NCI-H460 (cell line): ENCODE results near the gene SOAT1. TPM values are rescaled to one million over a fixed set of nuclear protein-coding genes. Genes with fewer than 3 reads are reported as not detected.
"Not testable (repeated sequence)": the region's sequence is repeated elsewhere in the genome, so short reads cannot be mapped to it uniquely, and the experiment has no call there.

Source experiments
- DNase-seq: peaks from one replicate; pipeline ENCODE4 v3.0.0-alpha.2; 2016; ENCODE audit warnings: low read depth; ENCODE audit errors: extremely low read depth
- small RNA-seq, 2 experiments: library from RNA; depleted of rRNA; stranded (forward); fragments of <200 nt; gene quantifications; one replicate each; pipeline ENCODE3, GENCODE V24; 2014
- total RNA-seq: library from RNA; depleted of rRNA; stranded (reverse); fragments of >200 nt; shearing (Covaris generic); gene quantifications from 2 replicates; pipeline ENCODE4 v1.2.3, GENCODE V29; 2014; rRNA removed

Gene SOAT1
- total RNA-seq, 1 experiment from 2014 or later, result 22.8 TPM

DNA sequence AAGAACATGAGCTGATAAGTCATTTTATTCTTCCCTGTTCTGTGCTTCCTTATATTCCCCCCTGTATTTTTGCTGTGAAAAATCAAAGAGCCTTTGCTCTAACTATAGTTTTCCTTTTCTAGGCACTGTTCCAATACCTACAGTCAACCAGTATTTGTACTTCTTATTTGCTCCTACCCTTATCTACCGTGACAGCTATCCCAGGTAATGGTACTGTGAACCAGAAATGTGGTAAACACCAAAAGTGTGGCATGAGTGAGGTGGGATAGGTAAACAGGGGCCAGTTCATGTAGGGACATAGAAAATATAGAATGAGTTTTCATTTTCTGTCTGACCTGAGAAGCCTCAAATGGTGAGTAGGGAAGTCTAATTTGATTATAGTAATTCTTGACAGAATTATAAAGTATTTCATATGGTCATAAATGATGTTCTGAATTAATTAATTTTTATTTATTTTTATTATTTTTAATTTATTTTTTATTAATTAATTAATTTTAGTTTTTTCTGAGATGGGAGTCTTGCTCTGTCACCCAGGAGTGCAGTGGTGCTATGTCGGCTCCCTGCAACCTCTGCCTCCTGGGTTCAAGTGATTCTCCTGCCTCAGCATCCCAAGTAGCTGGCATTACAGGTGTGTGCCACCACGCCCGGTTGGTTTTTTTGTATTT, 49.3 kb downstream of the SOAT1 start:
- no peak for DNase-seq

- DNase-seq, result no peak
Measured at GRCh38 chr1:179351281-179351680, 57.7 kb downstream of the SOAT1 start.

- no peak for DNase-seq
Measured at GRCh38 chr1:179352236-179352635, 58.6 kb downstream of the SOAT1 start.

GRCh38 chr1:179353546-179353945, 59.9 kb downstream of the SOAT1 start:
- no peak for DNase-seq

GRCh38 chr1:179361631-179362030, 68.0 kb downstream of the SOAT1 start:
- DNase-seq, result not testable (repeated sequence)

DNA sequence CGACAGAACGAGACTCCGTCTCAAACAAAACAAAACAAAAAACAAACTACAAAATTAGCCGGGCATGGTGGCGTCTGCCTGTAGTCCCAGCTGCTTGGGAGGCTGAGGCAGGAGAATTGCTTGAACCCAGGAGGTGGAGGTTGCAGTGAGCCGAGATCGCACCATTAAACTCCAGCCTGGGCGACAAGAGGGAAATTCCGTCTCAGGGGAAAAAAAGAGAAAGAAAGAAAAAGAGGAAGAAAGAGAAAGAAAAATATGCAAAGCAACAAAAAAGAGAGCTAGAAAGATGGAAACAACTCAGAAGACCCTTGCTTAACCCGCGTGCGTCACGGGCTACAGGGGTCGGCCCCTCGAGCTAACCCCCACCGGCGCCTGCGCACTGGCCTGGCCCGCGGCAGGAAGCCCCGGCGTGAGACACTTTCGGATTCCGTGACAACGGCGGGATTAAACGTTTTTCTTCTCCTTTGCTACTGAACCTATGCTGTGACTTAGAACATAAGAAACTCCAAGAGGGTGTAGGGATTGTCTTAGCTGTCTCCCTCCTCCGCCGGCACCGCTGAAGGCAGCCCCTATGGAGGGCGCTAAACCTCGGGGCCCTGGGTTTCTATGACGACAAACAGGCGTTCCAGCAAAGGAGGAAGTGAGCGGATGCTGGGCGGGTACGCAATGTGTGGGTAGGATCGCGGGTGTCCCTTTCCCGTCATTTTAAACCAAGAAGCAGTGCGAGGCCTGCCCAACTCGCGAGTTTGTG, 71.9 kb downstream of the SOAT1 start, which contains the start of gene AXDND1:
TSS of gene AXDND1 (plus strand) at position 630 of the 751 bp plus-strand sequence. CDS start 539 bp downstream, outside the sequence.
- peak; percentile 87 for DNase-seq

DNA sequence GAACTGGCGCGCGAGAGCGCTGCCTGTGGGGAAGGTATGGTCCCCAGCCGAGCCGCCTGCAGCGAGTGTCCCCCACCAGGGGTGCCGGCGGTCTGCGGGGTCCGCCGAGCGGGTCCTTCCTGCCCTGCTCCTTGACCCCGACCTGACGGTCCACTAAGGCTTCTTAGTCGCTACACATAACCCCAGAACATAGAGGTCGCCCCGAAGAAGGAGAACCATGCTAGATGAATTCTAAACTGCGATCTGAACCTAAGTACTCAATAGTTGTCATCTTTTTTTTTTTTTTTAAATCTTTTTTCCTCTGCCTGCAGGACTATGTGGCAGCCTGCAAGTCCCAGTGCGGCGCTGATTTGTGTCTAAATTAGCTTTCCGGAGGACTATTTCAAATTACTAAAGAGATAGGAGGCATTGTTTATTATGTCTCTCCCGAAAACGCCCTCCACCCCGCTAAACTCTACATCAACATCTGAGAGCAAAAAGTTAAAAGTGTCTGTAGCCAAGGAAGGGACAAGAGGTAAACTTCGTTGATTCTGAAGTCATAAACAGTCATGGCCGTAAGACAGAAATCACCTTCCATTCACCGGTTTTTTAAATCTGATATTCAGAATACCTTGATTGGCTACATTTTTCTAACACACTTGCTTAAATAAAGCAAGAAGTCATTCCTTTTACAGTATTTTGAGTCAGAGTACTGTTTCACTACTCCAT, 72.7 kb downstream of the SOAT1 start:
- DNase-seq, result no peak

GRCh38 chr1:179369751-179370341, 76.2 kb downstream of the SOAT1 start:
- peak; percentile 75 for DNase-seq

DNA sequence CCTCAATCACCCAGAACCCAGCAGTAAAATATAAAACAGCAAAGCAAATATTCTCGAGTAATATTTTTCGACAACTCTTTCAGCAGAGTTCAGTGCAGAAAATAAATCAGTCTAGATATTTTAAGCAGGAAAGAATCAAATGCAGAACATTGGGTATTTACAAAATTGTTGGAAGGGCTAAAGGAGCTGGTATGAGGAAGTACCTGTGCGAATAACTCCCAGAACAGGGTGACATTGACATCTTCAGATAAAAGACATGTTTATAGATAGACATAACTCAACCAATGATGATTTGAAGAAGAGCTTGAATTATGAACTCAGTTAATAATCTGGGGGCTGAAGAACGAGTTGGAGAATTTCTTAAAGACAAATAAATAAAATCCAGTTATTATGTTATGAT, 78.6 kb downstream of the SOAT1 start:
- no peak for DNase-seq

DNA sequence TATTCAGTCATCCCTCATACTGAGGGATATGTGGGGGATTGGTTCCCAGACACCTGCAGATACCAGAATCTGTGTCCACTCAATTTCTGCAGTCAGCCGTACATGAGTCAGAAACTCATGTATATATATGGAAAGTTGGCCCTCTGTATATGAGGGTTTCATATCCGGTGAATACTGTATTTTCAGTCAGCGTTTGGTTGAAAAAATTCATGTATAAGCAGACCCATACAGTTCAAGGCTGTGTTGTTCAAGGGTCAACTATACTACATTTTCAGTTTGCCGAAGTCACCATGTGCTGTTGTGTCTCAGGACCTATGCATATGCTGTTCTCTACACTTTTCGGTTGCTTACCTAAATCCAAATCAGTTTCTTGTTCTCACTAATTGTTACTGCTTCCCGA, 82.6 kb downstream of the SOAT1 start:
- DNase-seq, result no peak

DNA sequence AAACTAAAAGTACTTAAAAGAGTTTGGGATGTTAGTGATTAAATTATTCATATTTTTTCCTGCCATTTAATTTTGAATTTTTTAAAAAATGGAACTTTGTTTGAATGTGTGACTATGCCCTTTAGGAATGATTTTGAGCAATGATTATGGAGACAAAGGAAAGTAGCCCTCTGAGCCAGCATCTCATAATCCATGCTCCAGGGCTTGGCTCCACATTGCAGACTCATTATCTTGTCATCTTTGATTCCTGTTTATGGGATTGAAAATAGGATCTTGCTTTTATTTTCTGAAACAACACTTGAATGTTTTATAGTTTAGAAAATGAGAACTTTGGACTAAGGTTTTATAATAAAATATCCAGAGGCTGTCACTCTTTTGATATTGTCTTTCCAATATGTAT, 86.7 kb downstream of the SOAT1 start:
- DNase-seq, result no peak

DNA sequence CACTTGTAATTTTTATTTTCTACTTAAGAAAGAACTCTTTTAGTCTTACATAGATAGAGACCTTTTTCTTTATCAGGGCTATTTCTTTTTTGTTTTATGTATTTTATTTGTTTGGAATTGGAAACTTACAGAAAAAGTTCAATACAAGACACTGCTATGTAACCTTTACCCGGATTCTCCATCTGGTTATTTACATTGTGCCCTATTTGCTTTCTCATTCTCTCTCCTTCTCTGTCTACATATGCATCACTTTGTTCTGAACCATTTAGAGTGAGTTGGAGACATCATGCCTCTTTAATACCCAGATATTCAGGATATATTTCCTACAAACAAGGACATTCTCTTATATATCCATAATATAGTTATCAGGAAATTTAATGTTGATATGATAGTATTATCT, 90.4 kb downstream of the SOAT1 start:
- no peak for DNase-seq

DNA sequence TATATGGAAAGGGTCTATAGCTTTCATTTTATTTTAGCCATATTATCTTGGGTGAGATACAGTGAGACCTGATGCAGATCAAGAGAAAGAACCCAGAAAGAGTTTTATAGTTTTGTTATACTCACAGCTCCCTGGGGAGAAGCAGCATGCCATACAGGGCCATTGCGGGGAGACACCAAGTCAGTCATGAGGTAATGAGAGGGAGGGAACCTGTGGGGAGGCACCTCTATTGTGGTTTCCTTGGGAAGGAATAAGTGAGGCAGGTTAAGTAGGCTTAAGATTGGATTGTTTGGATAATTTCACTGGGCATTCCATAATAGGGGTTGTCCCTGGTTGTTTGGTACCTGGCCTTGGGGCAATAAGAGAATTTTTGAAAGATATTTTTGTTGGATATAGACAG, 91.9 kb downstream of the SOAT1 start:
- DNase-seq, result no peak

DNA sequence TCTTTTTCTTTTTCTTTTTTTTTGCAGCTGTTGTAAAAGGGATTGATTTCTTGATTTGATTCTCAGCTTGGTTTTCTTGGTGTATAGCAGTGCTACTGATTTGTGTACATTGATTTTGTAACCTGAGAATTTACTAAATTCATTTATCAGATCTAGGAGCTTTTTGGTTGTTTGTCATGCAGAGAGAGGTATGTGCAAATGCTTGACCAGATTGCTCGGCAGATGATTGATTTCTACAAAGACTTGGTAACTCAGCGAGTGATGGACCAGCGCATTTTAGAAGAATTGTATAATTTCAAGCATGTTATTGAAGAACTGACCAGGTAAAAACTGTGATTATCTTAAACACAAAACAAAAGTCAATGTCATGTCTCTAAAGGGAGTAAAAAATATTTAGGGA, 100.1 kb downstream of the SOAT1 start:
- DNase-seq, result no peak

- DNase-seq, result not testable (repeated sequence)
Measured at GRCh38 chr1:179399399-179399798, 105.8 kb downstream of the SOAT1 start.

Small RNA genes lying within 50 kb of the gene (small RNA-seq; reads per million reads assigned to genes)
- gene AL512326.2, result 0 reads per million in 2 experiments

Other genes starting within 250 kb of the SOAT1 start
- gene TOR3A, start 211.7 kb upstream of the SOAT1 start, total RNA-seq, result 82.1 and 98.0 TPM in 2 replicates
- gene ABL2, start 64.1 kb upstream of the SOAT1 start, total RNA-seq, result 26.2 and 29.3 TPM in 2 replicates
- gene AXDND1, start 72.2 kb downstream of the SOAT1 start, total RNA-seq, result not detected in 2 replicates